Naive thymus-derived CD4-positive, alpha-beta T cell (primary cell): ENCODE measurements around the gene NCOA3. TPM values are rescaled to one million over a fixed set of nuclear protein-coding genes. Genes with fewer than 3 reads are reported as not detected.
A peak's percentile ranks its signal among the peaks of the same experiment; 100 is the strongest.

Experiments used
- ATAC-seq: fragments of 150-1000 bp; cut with Tn5 transposase; 2 replicates; pipeline ENCODE4 v1.10.0; 2021; ENCODE audit warnings: mild to moderate bottlenecking, moderate library complexity
- CTCF ChIA-PET: fragments of 350-600 bp; sonication (Branson Sonifier 250); formaldehyde crosslinking; loops from one replicate; lab custom pipeline; 2021; ENCODE audit warnings: antibody characterized with exemption; lab: Charles Lee
- POLR2A ChIA-PET: fragments of 350-600 bp; sonication (Branson Sonifier 250); formaldehyde crosslinking; loops from one replicate; lab custom pipeline; 2021; ENCODE audit warnings: antibody characterized with exemption, inconsistent platforms; lab: Charles Lee
- DNase-seq, 9 donors: peaks; one replicate each; pipeline versions ENCODE4 v3.0.0 to v3.0.0-alpha.2; 2020 to 2022; ENCODE audit warnings: mixed read lengths in 1 of 9
- H3K27ac ChIP-seq: one replicate; pipeline ENCODE4 v1.7.0; 2013; ENCODE audit warnings: mild to moderate bottlenecking, low read depth, low read length, moderate library complexity
- H3K27me3 ChIP-seq, 2 donors: one replicate each; pipeline ENCODE4 v1.7.0; 2013; ENCODE audit warnings: low read length in 2 of 2, mild to moderate bottlenecking in 2 of 2, moderate library complexity in 2 of 2; ENCODE audit not compliant: control insufficient read depth in 2 of 2, insufficient read depth in 2 of 2
- H3K36me3 ChIP-seq, 3 experiments: 1 replicate in 2 of 3; 2 replicates in 1 of 3; pipeline ENCODE4 v1.7.0; 2013; ENCODE audit warnings: low read length in 3 of 3, mild to moderate bottlenecking in 3 of 3, moderate library complexity in 1 of 3; ENCODE audit not compliant: insufficient read depth in 3 of 3, control insufficient read depth in 2 of 3
- H3K4me1 ChIP-seq, 2 donors: one replicate each; pipeline ENCODE4 v1.7.0; 2013; ENCODE audit warnings: low read length in 2 of 2, mild to moderate bottlenecking in 2 of 2, moderate library complexity in 1 of 2; ENCODE audit not compliant: control insufficient read depth in 2 of 2, insufficient read depth in 2 of 2
- H3K4me3 ChIP-seq: 2 replicates; pipeline ENCODE4 v1.7.0; 2013; ENCODE audit warnings: mild to moderate bottlenecking, low read length
- H3K9me3 ChIP-seq, 3 experiments: 1 replicate in 2 of 3; 2 replicates in 1 of 3; pipeline ENCODE4 v1.7.0; 2013; ENCODE audit warnings: low read length in 3 of 3; ENCODE audit not compliant: control insufficient read depth in 2 of 3
- H3K27ac Mint-ChIP-seq, 9 donors: one replicate each; pipeline ENCODE4 v1.8.0; 2020 to 2022; ENCODE audit warnings: mixed read lengths in 9 of 9, mild to moderate bottlenecking in 8 of 9, moderate library complexity in 5 of 9, inconsistent platforms in 2 of 9
- H3K27me3 Mint-ChIP-seq, 5 donors: one replicate each; pipeline ENCODE4 v1.8.0; 2021 to 2022; ENCODE audit warnings: mixed read lengths in 5 of 5, mild to moderate bottlenecking in 1 of 5
- H3K36me3 Mint-ChIP-seq, 5 donors: one replicate each; pipeline ENCODE4 v1.8.0; 2020 to 2022; ENCODE audit warnings: mixed read lengths in 5 of 5, mild to moderate bottlenecking in 3 of 5, inconsistent platforms in 1 of 5
- H3K4me1 Mint-ChIP-seq, 7 donors: one replicate each; pipeline ENCODE4 v1.8.0; 2020 to 2022; ENCODE audit warnings: mixed read lengths in 7 of 7, mild to moderate bottlenecking in 3 of 7, inconsistent platforms in 1 of 7
- H3K4me3 Mint-ChIP-seq, 10 donors: one replicate each; pipeline ENCODE4 v1.8.0; 2020 to 2022; ENCODE audit warnings: mild to moderate bottlenecking in 10 of 10, mixed read lengths in 10 of 10, moderate library complexity in 6 of 10, inconsistent platforms in 2 of 10
- H3K9me3 Mint-ChIP-seq, 11 donors: one replicate each; pipeline ENCODE4 v1.8.0; 2020 to 2022; ENCODE audit warnings: mixed read lengths in 11 of 11, mild to moderate bottlenecking in 4 of 11, inconsistent platforms in 1 of 11, moderate library complexity in 1 of 11
- intact Hi-C, 2 donors: fragments of 100-400 bp; cut with micrococcal nuclease; formaldehyde crosslinking; loops; one replicate each; pipeline ENCODE4 v1.15.1; 2023
- polyA plus RNA-seq, 2 donors: library from polyadenylated mRNA; unstranded; fragments of 300-500 nt; fragmentation: Illumina TruSeq; gene quantifications; one replicate each; pipeline ENCODE4 v1.2.3, GENCODE V29; 2021
- total RNA-seq, 6 experiments: library from RNA in 5 of 6; stranded (reverse) in 5 of 6; gene quantifications; 1 replicate in 5 of 6; 2 replicates in 1 of 6; pipeline ENCODE4 v1.2.3 and lab custom pipeline; 2021 to 2026

The NCOA3 gene
- total and polyA plus RNA-seq, 7 experiments from 2014 or later, result 20.3 to 115 (median 85.5) TPM

GRCh38 chr20:47686545-47686944 is 184.9 kb downstream of the NCOA3 start:
- no peak overlapping the region for H3K4me3 ChIP-seq
- H3K4me1 ChIP-seq, result no peaks in the 10 kb centered on the region
- Mint-ChIP-seq H3K9me3 (peaks cover 0 to 16% (median 5%) of the 10 kb centered on the region in 11 donors), H3K4me3 (no peak overlapping the region), H3K36me3 (no peaks in the 10 kb centered on the region), H3K4me1 (no peaks in the 10 kb centered on the region), H3K27ac (no peak overlapping the region), H3K27me3 (peaks cover 4 to 10% (median 7%) of the 10 kb centered on the region in 5 donors)
- ATAC-seq (no peak), DNase-seq (no peak)
- intact Hi-C loops, result no loop called here
- no peaks in the 10 kb centered on the region for H3K36me3 ChIP-seq
- H3K27ac ChIP-seq, result no peak overlapping the region
- ChIA-PET POLR2A (no interaction called here), CTCF (interaction anchor here (0.7 kb wide), 1 partner anchor 1261 kb away, joined by 3 read pairs; no protein-coding TSS in a partner anchor)
- peaks cover 0 to 3% (median 0%) of the 10 kb centered on the region in 3 experiments for H3K9me3 ChIP-seq
- no peaks in the 10 kb centered on the region for H3K27me3 ChIP-seq

- H3K36me3 ChIP-seq, result no peaks in the 10 kb centered on the region
- H3K4me1 Mint-ChIP-seq, result no peaks in the 10 kb centered on the region
- CTCF ChIA-PET, result no interaction called here
Measured at GRCh38 chr20:47687095-47687987, 185.7 kb downstream of the NCOA3 start.

GRCh38 chr20:47688385-47689381 is 187.0 kb downstream of the NCOA3 start:
- Histone ChIP-seq H3K27ac (no peak overlapping the region), H3K4me3 (no peak overlapping the region), H3K9me3 (peaks cover 0 to 3% (median 0%) of the 10 kb centered on the region in 3 experiments), H3K36me3 (no peaks in the 10 kb centered on the region), H3K27me3 (no peaks in the 10 kb centered on the region), H3K4me1 (no peaks in the 10 kb centered on the region)
- no peaks in the 10 kb centered on the region for H3K36me3 Mint-ChIP-seq
- DNase-seq, result no peak
- no peaks in the 10 kb centered on the region for H3K4me1 Mint-ChIP-seq
- H3K27me3 Mint-ChIP-seq, result peaks cover 4 to 11% (median 7%) of the 10 kb centered on the region in 5 donors
- peaks cover 0 to 29% (median 5%) of the 10 kb centered on the region in 11 donors for H3K9me3 Mint-ChIP-seq
- ChIA-PET CTCF (no interaction called here), POLR2A (no interaction called here)
- no peak overlapping the region for H3K27ac Mint-ChIP-seq
- intact Hi-C loops, result no loop called here
- no peak for ATAC-seq
- no peak overlapping the region for H3K4me3 Mint-ChIP-seq

More at GRCh38 chr20:47687095-47687987, 185.7 kb downstream of the NCOA3 start:
- Mint-ChIP-seq H3K27ac (no peak overlapping the region), H3K9me3 (peaks cover 0 to 24% (median 5%) of the 10 kb centered on the region in 11 donors), H3K27me3 (peaks cover 4 to 11% (median 7%) of the 10 kb centered on the region in 5 donors), H3K36me3 (no peaks in the 10 kb centered on the region), H3K4me3 (no peak overlapping the region)
- ATAC-seq (no peak), DNase-seq (no peak)
- peaks cover 0 to 3% (median 0%) of the 10 kb centered on the region in 3 experiments for H3K9me3 ChIP-seq
- no peaks in the 10 kb centered on the region for H3K4me1 ChIP-seq
- H3K4me3 ChIP-seq, result no peak overlapping the region
- no peaks in the 10 kb centered on the region for H3K27me3 ChIP-seq
- H3K27ac ChIP-seq, result no peak overlapping the region
- intact Hi-C loops, result no loop called here
- POLR2A ChIA-PET, result no interaction called here

GRCh38 chr20:47689731-47690130 is 188.0 kb downstream of the NCOA3 start:
- CTCF ChIA-PET, result no interaction called here
- Histone ChIP-seq H3K9me3 (peaks cover 0 to 3% (median 0%) of the 10 kb centered on the region in 3 experiments), H3K27ac (no peak overlapping the region), H3K4me3 (no peak overlapping the region), H3K27me3 (no peaks in the 10 kb centered on the region), H3K36me3 (no peaks in the 10 kb centered on the region), H3K4me1 (no peaks in the 10 kb centered on the region)
- peak overlapping the region in 1 of 9 donors; percentile 76 for H3K27ac Mint-ChIP-seq
- no peaks in the 10 kb centered on the region for H3K36me3 Mint-ChIP-seq
- peaks cover 4 to 11% (median 7%) of the 10 kb centered on the region in 5 donors for H3K27me3 Mint-ChIP-seq
- ATAC-seq, result no peak
- DNase-seq, result no peak
- intact Hi-C loops, result no loop called here
- POLR2A ChIA-PET, result no interaction called here
- H3K4me1 Mint-ChIP-seq, result peaks cover 0 to 1% (median 0%) of the 10 kb centered on the region in 7 donors
- H3K4me3 Mint-ChIP-seq, result no peak overlapping the region
- peaks cover 0 to 29% (median 5%) of the 10 kb centered on the region in 11 donors for H3K9me3 Mint-ChIP-seq

DNA sequence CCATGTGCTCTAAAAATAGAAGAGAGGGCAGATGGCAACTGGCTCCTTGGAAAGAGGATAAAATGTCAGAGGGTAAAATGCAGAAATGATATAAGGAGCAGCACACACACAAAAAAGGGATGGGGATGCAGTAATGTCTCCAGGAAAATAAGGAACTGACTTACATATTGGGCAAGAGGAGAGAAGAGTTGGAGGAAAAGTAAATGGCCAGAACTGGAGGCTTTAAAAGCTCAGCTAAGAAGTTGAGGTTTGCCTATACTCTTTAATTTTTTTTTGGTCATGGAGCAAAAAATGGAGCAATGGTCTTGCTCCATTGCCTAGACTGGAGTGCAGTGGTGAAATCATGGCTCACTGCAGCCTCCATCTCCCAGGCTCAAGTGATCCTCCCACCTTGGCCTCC is 189.9 kb downstream of the NCOA3 start:
- H3K27me3 ChIP-seq, result no peaks in the 10 kb centered on the region
- Mint-ChIP-seq H3K9me3 (peaks cover 0 to 29% (median 5%) of the 10 kb centered on the region in 11 donors), H3K4me1 (peaks cover 4 to 13% (median 6%) of the 10 kb centered on the region in 7 donors), H3K36me3 (no peaks in the 10 kb centered on the region), H3K4me3 (no peak overlapping the region), H3K27me3 (peaks cover 4 to 11% (median 7%) of the 10 kb centered on the region in 5 donors), H3K27ac (no peak overlapping the region)
- DNase-seq (no peak), ATAC-seq (no peak)
- CTCF ChIA-PET, result interaction anchor here (0.9 to 1.8 kb wide), 2 partner anchors 13 to 929 kb away, joined by 3 to 5 read pairs; no protein-coding TSS in a partner anchor
- peaks cover 0 to 3% (median 0%) of the 10 kb centered on the region in 3 experiments for H3K9me3 ChIP-seq
- H3K27ac ChIP-seq, result no peak overlapping the region
- intact Hi-C loops, result no loop called here
- no peak overlapping the region for H3K4me3 ChIP-seq
- peaks cover 0 to 4% of the 10 kb centered on the region in 2 donors for H3K4me1 ChIP-seq
- H3K36me3 ChIP-seq, result no peaks in the 10 kb centered on the region
- POLR2A ChIA-PET, result no interaction called here
